ENCODE data around the gene CASP6.

DNA sequence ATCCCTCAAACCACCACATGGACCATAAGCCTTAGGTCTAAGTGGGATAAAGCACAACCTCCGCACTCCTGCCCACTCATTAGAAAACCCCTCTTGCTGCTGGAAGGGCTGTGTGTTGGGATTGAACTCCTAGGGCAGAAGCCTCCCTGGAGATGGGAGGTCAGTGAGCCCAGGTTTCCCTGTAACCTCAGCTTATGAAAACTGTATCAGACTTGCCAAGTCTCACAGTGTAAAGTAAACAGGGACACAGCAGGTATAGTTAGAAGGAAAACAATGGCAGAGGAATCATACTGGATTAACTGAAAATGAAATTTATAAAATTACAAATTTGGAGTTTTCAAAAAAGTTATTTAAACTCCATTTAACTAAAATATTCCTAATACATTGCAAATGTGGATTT lies 29.9 kb downstream of the CASP6 start:
- TF ChIP-seq POLR2AphosphoS5 (IDR thresholded peaks at IDR 0.05; ENCODE audit: borderline replicate concordance, low read depth, low read length) = no peak
- no peak for TF ChIP-seq EZH2 (IDR thresholded peaks at IDR 0.05)
- no peak for TF ChIP-seq FOXP2 (optimal IDR thresholded peaks at IDR 0.05; ENCODE audit: control extremely low read depth, extremely low read length, insufficient read depth)

Data from SK-N-MC (cell line).